K562 (cell line): ENCODE data around the gene DPCD. TPM values are rescaled to one million over a fixed set of nuclear protein-coding genes. Genes with fewer than 3 reads are reported as not detected.

Experiments used
- ATAC-seq: fragments of 200-7000 bp; cut with Tn5 transposase; 3 replicates; pipeline ENCODE4 v1.9.1; 2020; ENCODE audit warnings: moderate library complexity
- BruUV-seq: library from RNA; stranded (reverse); fragments of 400-500 nt; replicated peaks from 2 replicates; lab custom pipeline; 2021; lab: Mats Ljungman, UMichigan
- CTCF ChIA-PET: fragments of 300-600 bp; formaldehyde crosslinking; extraction: SDS; loops from one replicate; lab custom pipeline; 2021; ENCODE audit warnings: low intra/inter-chr PET ratio; lab: Yijun Ruan, JAX
- POLR2A ChIA-PET: fragments of 300-600, 350-650 bp; sonication (Branson Sonifier 250); formaldehyde crosslinking; extraction: SDS; loops from one replicate; lab custom pipeline; 2021; ENCODE audit warnings: antibody characterized with exemption, inconsistent platforms; lab: Yijun Ruan, JAX
- DNase-seq, 4 experiments: peaks; one replicate each; pipeline versions ENCODE4 v3.0.0 to v3.0.0-alpha.2; 2011 to 2018; ENCODE audit warnings: low spot score in 3 of 4, mixed read lengths in 3 of 4; ENCODE audit errors: extremely low read depth in 1 of 4
- FAIRE-seq: peaks from 2 replicates; lab custom pipeline; 2011; peaks lifted over from hg19 to GRCh38; lab: Jason Lieb, UNC
- H2AFZ ChIP-seq: 2 replicates; pipeline ENCODE4 v1.6.0; 2011; ENCODE audit warnings: low read depth, low read length, control low read depth, inconsistent platforms
- H3K27ac ChIP-seq: fragments of 200-600 bp; 3 replicates; pipeline ENCODE4 v1.8.0; 2011; ENCODE audit warnings: low read depth, mild to moderate bottlenecking, control low read depth, inconsistent platforms, low read length, moderate library complexity, mixed read lengths; ENCODE audit errors: extremely low read depth
- H3K27me3 ChIP-seq, 2 experiments: fragments of 300-600 bp in 1 of 2; 2 replicates in 1 of 2; 3 replicates in 1 of 2; pipeline versions ENCODE4 v1.6.0 to v1.8.0; 2011; ENCODE audit warnings: inconsistent platforms in 2 of 2, low read length in 2 of 2, mild to moderate bottlenecking in 1 of 2, mixed read lengths in 1 of 2, moderate library complexity in 1 of 2; ENCODE audit not compliant: control insufficient read depth in 2 of 2, insufficient read depth in 2 of 2
- H3K36me3 ChIP-seq: fragments of 300-600 bp; 3 replicates; pipeline ENCODE4 v1.8.0; 2011; ENCODE audit warnings: mild to moderate bottlenecking, low read length, inconsistent platforms; ENCODE audit not compliant: control insufficient read depth, insufficient read depth
- H3K4me1 ChIP-seq, 2 experiments: fragments of 200-600 bp in 1 of 2; replicated peaks in 1 of 2; 2 replicates in 1 of 2; 3 replicates in 1 of 2; pipeline versions ENCODE4 v1.5.1 to v1.8.0; 2011; ENCODE audit warnings: inconsistent platforms in 2 of 2, low read length in 2 of 2, mild to moderate bottlenecking in 1 of 2, mixed read lengths in 1 of 2, moderate library complexity in 1 of 2; ENCODE audit not compliant: control insufficient read depth in 2 of 2, insufficient read depth in 2 of 2
- H3K4me2 ChIP-seq: 2 replicates; pipeline ENCODE4 v1.6.1; 2011; ENCODE audit warnings: low read length, control low read depth, inconsistent platforms, mixed read lengths; ENCODE audit not compliant: insufficient read depth
- H3K4me3 ChIP-seq: fragments of 200-600 bp; sonication (generic), shearing (Covaris generic); 2 replicates; pipeline ENCODE4 v1.5.1; 2016; ENCODE audit warnings: control low read depth, inconsistent platforms
- H3K79me2 ChIP-seq: fragments of 200-600 bp; 3 replicates; pipeline ENCODE4 v1.8.0; 2011; ENCODE audit warnings: low read length, inconsistent platforms; ENCODE audit not compliant: control insufficient read depth, insufficient read depth
- H3K9ac ChIP-seq, 2 experiments: 2 replicates each; pipeline versions ENCODE4 v1.6.0 to v1.6.1; 2011; ENCODE audit warnings: low read depth in 2 of 2, low read length in 2 of 2, control low read depth in 1 of 2, inconsistent platforms in 1 of 2, mild to moderate bottlenecking in 1 of 2, mixed read lengths in 1 of 2; ENCODE audit not compliant: insufficient read depth in 1 of 2
- H3K9me1 ChIP-seq: one replicate; pipeline ENCODE4 v1.6.0; 2011; ENCODE audit warnings: inconsistent platforms, mild to moderate bottlenecking, low read length, moderate library complexity; ENCODE audit not compliant: control insufficient read depth, insufficient read depth
- H3K9me3 ChIP-seq: replicated peaks from 2 replicates; pipeline ENCODE4 v1.5.1; 2011; ENCODE audit warnings: low read depth, low read length, inconsistent platforms; ENCODE audit not compliant: control insufficient read depth, insufficient read depth
- H4K20me1 ChIP-seq: replicated peaks from 2 replicates; pipeline ENCODE4 v1.6.1; 2011; ENCODE audit warnings: low read length, inconsistent platforms, mixed read lengths; ENCODE audit not compliant: control insufficient read depth, insufficient read depth
- FOXK2 ChIP-seq, 2 experiments: fragments of 450-650 bp; IDR thresholded peaks in 1 of 2; conservative IDR thresholded peaks in 1 of 2; 2 replicates each; pipeline ENCODE4 v1.6.1; 2016; ENCODE audit warnings: low read depth in 2 of 2, mild to moderate bottlenecking in 1 of 2
- JUN ChIP-seq, 2 experiments: sonication (generic) in 1 of 2; formaldehyde crosslinking in 1 of 2; IDR thresholded peaks; 2 replicates each; pipeline versions ENCODE4 v1.6.1 to v1.8.0; 2012 to 2022; ENCODE audit warnings: borderline replicate concordance in 2 of 2, mild to moderate bottlenecking in 2 of 2, improper control_type of control experiment in 1 of 2, low read depth in 1 of 2, low read length in 1 of 2, missing genetic modification reagents in 1 of 2
- STAG1 ChIP-seq: sonication (generic); formaldehyde crosslinking; IDR thresholded peaks from 2 replicates; pipeline ENCODE4 v1.5.0; 2020; ENCODE audit warnings: missing genetic modification reagents, borderline replicate concordance
- ZNF311 ChIP-seq: fragments of 250-450 bp; sonication (Bioruptor Pico); IDR thresholded peaks from 2 replicates; pipeline ENCODE4 v1.4.0; 2020; ENCODE audit warnings: mild to moderate bottlenecking, moderate library complexity
- WGBS: fragments of 100-300 bp; shearing (Covaris generic); methylation state at CpG from one replicate; pipeline ENCODE4 v1.1.6; 2016; ENCODE audit warnings: low coverage, mixed read lengths; ENCODE audit not compliant: insufficient coverage; ENCODE audit errors: missing lambda C conversion rate; 5-methylcytosine and 5-hydroxymethylcytosine counted together
- in situ Hi-C: fragments of 300-500 bp; cut with MboI; formaldehyde crosslinking; loops from 4 replicates; pipeline ENCODE4 v1.15.0; 2018; ENCODE audit warnings: inconsistent platforms, mixed read lengths
- intact Hi-C: fragments of 100-400 bp; cut with micrococcal nuclease; formaldehyde crosslinking; loops from 2 replicates; pipeline ENCODE4 v1.14.2; 2022
- polyA plus RNA-seq, 8 experiments: library from polyadenylated mRNA; depleted of rRNA in 4 of 8; stranded (reverse) in 5 of 8; unstranded in 3 of 8; fragments of >200 nt; fragmentation: Nextera tagmentation in 2 of 8; fragmentation: Illumina TruSeq in 1 of 8; extraction: Ambion mirVana in 2 of 8; extraction: Trizol in 1 of 8; gene quantifications; 2 replicates each; pipeline versions ENCODE4 v1.2.1 to v1.2.3, GENCODE V29; 2011 to 2014; ENCODE audit warnings: inconsistent platforms in 1 of 8, missing spikeins in 1 of 8
- total RNA-seq, 7 experiments: library from RNA; depleted of rRNA in 6 of 7; stranded (reverse); fragments of >200 nt in 6 of 7; fragmentation: Illumina TruSeq in 2 of 7; extraction: Trizol in 2 of 7; gene quantifications; 2 replicates each; pipeline versions ENCODE4 v1.2.1 to v1.2.3, GENCODE V29; 2011 to 2021; ENCODE audit warnings: low replicate concordance in 1 of 7
- TF ChIP-seq, protein P1 (sequence below): fragments of 450-650 bp; IDR thresholded peaks from 2 replicates; pipeline ENCODE4 v1.6.1; 2016; ENCODE audit warnings: mild to moderate bottlenecking, moderate library complexity

Gene DPCD
- total and polyA plus RNA-seq, 9 of the 15 experiments (the other 6 are each of a cell fraction or from before 2014, with no cell fraction given), result 12.1 to 45.2 (median 20.0) TPM

GRCh38 chr10:101624526-101625102, 36.5 kb downstream of the DPCD start:
- Histone ChIP-seq H3K9ac (no peak overlapping the region), H3K4me2 (no peak overlapping the region), H3K27ac (no peak overlapping the region), H2AFZ (no peak overlapping the region), H4K20me1 (no peaks in the 10 kb centered on the region), H3K36me3 (no peaks in the 10 kb centered on the region), H3K9me1 (no peaks in the 10 kb centered on the region), H3K79me2 (no peaks in the 10 kb centered on the region), H3K4me1 (no peaks in the 10 kb centered on the region), H3K9me3 (no peaks in the 10 kb centered on the region), H3K4me3 (no peak overlapping the region), H3K27me3 (no peaks in the 10 kb centered on the region)
- ChIA-PET POLR2A (no interaction called here), CTCF (no interaction called here)
- ATAC-seq (no peak), FAIRE-seq (no peak), DNase-seq (no peak)
- TF ChIP-seq, protein P1, sequence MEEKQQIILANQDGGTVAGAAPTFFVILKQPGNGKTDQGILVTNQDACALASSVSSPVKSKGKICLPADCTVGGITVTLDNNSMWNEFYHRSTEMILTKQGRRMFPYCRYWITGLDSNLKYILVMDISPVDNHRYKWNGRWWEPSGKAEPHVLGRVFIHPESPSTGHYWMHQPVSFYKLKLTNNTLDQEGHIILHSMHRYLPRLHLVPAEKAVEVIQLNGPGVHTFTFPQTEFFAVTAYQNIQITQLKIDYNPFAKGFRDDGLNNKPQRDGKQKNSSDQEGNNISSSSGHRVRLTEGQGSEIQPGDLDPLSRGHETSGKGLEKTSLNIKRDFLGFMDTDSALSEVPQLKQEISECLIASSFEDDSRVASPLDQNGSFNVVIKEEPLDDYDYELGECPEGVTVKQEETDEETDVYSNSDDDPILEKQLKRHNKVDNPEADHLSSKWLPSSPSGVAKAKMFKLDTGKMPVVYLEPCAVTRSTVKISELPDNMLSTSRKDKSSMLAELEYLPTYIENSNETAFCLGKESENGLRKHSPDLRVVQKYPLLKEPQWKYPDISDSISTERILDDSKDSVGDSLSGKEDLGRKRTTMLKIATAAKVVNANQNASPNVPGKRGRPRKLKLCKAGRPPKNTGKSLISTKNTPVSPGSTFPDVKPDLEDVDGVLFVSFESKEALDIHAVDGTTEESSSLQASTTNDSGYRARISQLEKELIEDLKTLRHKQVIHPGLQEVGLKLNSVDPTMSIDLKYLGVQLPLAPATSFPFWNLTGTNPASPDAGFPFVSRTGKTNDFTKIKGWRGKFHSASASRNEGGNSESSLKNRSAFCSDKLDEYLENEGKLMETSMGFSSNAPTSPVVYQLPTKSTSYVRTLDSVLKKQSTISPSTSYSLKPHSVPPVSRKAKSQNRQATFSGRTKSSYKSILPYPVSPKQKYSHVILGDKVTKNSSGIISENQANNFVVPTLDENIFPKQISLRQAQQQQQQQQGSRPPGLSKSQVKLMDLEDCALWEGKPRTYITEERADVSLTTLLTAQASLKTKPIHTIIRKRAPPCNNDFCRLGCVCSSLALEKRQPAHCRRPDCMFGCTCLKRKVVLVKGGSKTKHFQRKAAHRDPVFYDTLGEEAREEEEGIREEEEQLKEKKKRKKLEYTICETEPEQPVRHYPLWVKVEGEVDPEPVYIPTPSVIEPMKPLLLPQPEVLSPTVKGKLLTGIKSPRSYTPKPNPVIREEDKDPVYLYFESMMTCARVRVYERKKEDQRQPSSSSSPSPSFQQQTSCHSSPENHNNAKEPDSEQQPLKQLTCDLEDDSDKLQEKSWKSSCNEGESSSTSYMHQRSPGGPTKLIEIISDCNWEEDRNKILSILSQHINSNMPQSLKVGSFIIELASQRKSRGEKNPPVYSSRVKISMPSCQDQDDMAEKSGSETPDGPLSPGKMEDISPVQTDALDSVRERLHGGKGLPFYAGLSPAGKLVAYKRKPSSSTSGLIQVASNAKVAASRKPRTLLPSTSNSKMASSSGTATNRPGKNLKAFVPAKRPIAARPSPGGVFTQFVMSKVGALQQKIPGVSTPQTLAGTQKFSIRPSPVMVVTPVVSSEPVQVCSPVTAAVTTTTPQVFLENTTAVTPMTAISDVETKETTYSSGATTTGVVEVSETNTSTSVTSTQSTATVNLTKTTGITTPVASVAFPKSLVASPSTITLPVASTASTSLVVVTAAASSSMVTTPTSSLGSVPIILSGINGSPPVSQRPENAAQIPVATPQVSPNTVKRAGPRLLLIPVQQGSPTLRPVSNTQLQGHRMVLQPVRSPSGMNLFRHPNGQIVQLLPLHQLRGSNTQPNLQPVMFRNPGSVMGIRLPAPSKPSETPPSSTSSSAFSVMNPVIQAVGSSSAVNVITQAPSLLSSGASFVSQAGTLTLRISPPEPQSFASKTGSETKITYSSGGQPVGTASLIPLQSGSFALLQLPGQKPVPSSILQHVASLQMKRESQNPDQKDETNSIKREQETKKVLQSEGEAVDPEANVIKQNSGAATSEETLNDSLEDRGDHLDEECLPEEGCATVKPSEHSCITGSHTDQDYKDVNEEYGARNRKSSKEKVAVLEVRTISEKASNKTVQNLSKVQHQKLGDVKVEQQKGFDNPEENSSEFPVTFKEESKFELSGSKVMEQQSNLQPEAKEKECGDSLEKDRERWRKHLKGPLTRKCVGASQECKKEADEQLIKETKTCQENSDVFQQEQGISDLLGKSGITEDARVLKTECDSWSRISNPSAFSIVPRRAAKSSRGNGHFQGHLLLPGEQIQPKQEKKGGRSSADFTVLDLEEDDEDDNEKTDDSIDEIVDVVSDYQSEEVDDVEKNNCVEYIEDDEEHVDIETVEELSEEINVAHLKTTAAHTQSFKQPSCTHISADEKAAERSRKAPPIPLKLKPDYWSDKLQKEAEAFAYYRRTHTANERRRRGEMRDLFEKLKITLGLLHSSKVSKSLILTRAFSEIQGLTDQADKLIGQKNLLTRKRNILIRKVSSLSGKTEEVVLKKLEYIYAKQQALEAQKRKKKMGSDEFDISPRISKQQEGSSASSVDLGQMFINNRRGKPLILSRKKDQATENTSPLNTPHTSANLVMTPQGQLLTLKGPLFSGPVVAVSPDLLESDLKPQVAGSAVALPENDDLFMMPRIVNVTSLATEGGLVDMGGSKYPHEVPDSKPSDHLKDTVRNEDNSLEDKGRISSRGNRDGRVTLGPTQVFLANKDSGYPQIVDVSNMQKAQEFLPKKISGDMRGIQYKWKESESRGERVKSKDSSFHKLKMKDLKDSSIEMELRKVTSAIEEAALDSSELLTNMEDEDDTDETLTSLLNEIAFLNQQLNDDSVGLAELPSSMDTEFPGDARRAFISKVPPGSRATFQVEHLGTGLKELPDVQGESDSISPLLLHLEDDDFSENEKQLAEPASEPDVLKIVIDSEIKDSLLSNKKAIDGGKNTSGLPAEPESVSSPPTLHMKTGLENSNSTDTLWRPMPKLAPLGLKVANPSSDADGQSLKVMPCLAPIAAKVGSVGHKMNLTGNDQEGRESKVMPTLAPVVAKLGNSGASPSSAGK, result no peak
- no peak for TF ChIP-seq ZNF311 (CRISPR knock-in tag)
- TF ChIP-seq FOXK2 (conservative IDR thresholded peaks at IDR 0.05 in 1 of 2, IDR thresholded peaks at IDR 0.05 in 1 of 2; ENCODE audit: low read depth in 2 of 2), result no peak
- TF ChIP-seq STAG1 (CRISPR knock-in tag), result no peak
- TF ChIP-seq JUN (IDR thresholded peaks at IDR 0.05; ENCODE audit: borderline replicate concordance, low read depth, low read length), result no peak
- no peak for TF ChIP-seq JUN (CRISPR knock-in tag; IDR thresholded peaks at IDR 0.05; ENCODE audit: borderline replicate concordance)
- intact Hi-C loops (no loop called here), in situ Hi-C loops (no loop called here)
- BruUV-seq, result no TSS peak
- WGBS, result 54% methylated on average over 4 of the region's 4 CpGs
